NCI-H69 (cell line): Measurements from ENCODE around the gene SLC38A10.

Experiments used
- DNase-seq: peaks from one replicate; lab custom pipeline; 2025; lab: John Stamatoyannopoulos, UW

The SLC38A10 gene

DNA sequence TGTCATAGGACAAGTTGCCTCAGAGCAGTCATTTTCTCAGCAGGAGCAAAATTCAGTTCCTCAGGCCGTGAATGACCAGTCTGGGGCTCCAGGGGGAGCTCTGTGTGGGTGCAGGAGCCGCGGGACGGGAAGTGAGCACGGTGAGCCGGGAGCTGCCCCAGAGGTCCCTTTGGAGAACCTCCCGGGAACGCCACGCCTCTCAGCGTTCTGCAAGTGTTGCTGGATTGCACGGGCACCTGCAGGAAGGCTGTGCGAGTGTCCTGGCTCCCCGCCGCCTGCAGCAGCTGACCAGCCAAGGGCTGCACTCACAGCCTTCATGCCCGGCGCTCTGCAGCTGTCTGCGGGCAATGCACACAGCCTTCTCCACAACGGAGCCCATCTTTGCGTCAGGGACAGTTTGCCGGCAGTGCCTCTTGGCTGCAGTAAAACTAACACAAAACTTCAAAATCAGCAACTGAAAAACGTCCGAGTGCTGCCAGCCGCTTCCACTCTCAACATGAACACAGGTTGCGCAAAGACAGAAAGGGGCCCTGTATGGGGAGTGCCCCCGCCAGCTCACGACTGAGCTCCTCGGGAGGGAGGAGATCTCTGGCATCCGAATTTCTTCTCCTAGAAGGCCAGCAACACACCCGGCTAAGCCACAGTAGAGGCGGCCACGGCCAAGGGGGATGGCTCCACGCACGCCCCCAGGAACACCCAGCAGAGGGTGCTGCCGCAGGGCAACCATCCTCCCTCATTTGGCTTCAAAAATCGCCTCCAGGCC is 40.0 kb downstream of the SLC38A10 start:
- DNase-seq: peak; percentile 99

DNA sequence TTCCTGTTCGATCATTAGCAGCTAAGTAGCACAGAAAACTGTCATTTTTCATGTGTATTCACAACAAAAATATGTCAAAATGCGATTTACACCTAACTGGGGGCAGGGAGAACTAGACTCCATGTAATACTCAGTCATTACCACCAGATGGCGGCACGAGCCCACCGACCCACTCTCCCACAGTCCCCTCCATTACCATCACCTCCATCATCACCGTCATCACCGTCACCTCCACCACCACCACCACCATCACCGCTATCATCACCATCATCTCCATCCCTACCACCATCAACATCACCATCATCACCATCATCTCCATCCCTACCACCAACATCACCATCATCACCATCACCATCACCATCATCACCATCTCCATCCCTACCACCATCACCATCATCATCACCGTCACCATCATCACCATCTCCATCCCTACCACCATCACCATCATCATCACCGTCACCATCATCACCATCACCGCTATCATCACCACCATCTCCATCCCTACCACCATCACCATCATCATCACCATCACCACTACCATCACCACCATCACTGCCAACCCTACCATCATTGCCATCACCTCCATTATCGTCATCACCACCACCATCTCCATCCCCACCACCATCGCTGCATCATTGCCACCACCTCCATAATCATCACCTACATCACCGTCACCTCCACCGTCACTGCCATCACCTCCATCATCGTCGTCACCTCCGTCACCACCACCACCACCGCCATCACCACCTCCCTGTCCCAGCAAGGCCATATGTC is 41.6 kb downstream of the SLC38A10 start:
- DNase-seq: peak; percentile 61

DNA sequence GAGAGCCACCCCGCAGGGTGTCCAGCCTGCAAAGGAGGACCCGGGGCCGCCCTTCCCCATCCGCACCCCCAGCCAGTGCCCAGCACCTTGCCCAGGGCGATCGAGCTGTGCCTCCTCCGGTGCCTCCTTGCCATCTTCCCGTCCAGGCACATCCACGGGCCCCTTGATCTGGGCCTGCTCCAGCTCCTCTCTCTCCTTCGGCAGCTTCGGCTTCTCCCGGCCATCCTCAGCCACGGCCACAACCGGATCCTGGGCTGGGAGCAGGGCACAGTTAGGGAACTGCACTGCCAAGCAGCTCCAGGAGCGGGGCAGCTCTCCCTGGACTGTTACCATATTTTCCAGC is 42.1 kb downstream of the SLC38A10 start:
- peak; percentile 74 for DNase-seq

DNA sequence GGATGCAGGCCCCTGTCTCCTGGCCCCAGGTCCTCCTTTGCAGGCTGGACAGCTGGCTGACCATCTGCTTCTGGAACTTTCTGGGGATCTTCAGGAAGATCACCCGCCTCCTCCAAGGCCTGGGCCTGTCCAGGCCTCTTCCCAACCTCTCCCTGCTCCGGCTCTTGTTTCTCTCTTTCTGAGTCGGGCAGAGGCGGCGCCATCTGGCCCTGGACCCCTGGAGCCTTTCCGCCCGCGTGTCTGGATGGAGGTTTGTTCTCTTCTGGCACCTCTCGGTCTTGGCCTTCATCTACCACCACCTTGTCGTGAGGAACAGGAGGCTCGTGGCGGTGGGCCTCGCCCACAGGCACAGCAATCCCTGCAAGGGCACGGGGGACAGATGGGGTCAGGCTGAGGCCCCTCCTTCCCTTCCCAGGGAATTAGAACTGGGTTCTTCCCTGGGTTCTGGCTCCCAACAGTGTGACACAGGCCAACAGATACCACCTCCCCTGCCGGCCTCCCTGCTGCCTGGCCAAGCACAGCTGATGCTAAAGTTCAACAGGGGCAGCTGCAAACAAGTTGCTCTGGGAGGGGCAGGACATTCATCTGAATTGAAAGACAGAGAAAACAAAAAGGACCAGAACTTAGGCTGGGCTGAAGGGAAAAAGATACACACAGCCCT is 42.7 kb downstream of the SLC38A10 start:
- peak; percentile 92 for DNase-seq

DNA sequence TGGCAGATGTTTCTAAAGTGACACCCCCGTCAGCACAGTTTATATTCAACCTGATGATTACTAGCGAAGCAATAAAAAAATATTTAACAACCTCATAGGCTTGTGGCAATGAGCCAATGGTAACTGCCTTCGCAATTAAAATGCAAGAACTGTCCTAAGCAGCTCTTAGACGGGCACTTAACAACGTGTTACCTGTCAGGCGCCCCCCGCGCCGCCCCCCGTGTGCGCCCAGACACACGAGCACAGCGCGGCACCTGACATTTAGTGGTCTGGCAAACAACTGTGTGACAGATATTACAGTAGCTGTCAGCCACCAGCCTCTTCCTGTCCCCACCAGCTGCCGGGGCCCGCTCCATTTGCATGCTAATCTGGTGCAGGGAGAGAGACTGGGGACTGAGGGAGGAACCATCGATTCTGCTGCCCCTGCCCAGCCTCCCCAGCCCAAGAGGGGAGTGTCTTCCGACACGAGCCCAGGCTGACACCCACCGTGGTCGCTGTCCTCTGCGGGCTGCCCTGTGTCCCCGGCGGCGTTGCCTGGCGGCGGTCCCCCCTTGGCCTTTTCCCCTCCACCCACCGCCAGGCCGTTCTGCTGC is 43.3 kb downstream of the SLC38A10 start:
- peak; percentile 100 for DNase-seq

DNA sequence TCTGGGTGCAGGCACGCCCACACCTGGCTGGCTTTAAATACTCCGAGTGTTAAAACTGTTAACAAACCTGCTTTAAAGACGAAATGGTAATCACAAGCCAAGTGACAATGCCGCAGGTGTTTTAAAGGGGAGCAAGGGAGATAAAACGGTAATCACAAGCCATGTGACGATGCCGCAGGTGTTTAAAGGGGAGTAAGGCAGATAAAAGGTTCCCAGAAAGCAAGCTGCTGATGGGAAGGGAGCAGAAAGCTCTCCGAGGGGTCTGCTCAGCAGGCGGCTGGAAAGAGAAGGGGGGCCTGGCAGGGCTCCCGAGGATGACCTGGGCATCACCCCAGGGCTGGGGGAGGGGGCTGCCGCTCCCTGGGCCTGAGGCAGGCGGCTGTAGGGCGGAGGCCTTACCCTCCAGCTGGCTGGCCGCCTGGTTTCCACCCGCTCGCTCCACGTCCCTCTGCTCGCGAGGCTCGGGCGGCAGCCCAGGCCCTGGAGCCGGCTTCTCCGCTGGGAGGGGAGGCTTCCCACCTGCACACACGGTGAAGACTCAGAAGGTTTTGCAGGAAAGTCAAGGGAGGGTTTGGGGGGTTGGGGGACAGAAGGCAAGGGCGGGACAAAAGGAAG is 43.9 kb downstream of the SLC38A10 start:
- DNase-seq: peak; percentile 100

DNA sequence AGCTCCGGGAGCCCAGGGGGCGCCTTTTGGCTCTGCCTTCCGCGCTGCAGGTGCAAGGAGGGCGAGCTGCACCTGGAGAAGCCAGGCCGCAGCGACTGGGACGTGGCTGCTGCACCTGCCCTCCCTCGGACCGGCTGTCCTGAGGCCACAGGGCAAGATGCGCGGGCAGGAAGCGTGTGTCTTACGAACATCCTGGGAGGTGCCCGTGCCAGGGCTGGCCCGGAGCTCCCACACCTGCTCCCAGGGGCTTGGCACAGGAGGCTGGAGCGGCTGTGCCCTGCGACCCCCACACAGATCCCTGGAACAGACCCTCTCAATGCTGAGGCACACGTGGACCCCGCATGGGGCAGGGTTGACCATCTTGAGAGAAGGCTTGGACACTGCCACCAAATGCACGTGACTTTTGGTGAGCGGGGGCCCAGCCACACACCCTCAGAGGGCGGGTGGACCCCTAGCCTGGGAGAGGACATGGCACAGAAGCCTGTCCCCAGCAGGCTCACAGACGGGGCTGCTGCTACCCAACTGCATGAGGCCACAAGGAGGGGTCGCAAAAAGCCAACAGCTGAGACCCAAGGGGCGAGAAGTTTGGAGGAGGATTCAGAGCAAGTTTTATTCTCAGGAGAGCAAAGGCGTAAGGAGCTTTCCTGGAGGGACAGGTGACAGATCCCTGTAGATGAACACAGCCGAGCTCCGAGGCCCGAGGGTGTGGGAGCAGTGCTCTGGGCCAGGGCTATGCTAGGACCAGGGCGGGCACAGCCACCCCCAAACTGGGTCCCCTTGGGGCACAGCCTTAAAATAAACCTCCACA is 44.6 kb downstream of the SLC38A10 start:
- DNase-seq: peak; percentile 76

DNA sequence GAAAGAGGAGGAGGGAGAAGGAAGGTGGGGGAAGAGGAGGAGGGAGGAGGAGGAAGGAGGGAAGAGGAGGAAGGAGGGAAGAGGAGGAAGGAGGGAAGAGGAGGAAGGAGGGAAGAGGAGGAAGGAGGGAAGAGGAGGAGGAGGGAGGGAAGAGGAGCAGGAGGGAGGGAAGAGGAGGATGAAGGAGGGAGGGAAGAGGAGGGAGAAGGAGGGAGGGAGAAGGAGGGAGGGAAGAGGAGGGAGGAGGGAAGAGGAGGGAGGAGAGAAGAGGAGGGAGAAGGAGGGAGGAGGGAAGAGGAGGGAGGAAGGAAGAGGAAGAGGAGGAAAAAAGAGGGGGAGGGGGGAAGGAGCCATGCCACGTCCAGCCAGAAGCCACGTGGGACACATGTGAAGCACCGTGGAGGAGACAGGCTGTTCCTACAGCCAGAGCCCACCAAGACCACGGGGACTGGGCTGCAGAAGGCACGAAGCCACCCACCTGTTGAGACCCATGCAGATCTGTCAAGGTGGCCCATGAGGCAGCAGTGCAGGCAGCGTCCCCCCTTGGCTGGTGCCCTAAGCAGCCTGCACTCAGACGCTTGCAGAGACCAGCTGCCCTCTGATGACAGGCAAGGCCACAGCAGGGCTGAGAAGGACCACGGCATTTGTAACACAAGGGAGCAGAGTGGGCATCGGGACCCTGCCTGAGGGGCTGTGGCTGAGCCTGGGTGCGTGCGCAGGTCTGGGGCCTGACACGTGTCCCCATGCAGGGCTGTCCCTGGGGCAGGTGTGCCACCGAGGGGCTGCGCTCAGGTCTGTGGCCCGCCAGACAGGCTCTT is 45.7 kb downstream of the SLC38A10 start:
- peak; percentile 57 for DNase-seq

DNA sequence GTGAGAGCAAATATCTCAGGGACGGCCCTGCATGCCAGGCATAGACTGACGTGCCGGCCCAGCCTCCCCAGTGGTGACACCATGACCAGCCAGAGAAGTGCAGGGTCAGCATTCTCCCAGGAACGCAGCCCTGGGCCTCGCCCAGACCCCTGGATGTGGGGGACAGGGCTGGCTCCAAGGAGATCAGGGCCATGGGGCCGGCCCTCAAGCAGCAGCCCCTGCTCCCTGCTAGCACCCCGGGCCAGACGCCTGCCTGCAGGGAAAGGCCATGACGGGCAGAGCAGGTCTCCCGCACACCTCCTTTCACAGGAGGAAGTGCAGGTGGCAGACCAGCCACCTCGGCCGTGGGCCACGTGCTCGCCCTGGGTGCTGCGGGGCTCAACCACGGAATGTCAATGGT is 46.5 kb downstream of the SLC38A10 start:
- no peak for DNase-seq

DNA sequence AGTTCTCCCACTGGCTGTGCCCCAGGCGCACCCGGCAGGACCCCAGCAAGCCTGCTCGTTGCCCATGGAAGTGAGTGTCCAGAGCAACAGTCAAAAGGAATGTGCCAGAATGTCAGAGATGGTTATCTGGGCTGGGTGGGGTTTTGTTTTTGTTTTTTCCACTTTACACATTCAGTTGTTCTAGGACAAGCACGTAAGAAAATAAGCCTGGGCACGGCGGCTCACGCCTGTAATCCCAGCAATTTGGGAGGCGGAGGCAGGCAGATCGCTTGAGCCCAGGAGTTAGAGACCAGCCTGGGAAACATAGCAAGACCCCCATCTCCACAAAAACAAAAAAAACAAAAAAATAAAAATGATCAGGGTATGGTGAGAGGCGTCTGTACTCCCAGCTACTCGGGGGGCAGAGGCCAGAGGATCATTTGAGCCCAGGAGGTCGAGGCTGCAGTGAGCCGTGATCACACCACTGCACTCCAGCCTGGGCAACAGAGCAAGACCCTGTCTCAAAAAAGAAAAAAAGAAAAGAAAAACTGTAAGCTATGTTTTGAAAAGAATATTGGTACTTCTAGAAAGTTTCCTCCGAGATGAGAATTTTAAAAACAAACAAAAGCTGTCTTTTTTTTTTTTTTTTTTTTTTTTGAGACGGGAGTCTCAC is 47.6 kb downstream of the SLC38A10 start:
- no peak for DNase-seq

DNA sequence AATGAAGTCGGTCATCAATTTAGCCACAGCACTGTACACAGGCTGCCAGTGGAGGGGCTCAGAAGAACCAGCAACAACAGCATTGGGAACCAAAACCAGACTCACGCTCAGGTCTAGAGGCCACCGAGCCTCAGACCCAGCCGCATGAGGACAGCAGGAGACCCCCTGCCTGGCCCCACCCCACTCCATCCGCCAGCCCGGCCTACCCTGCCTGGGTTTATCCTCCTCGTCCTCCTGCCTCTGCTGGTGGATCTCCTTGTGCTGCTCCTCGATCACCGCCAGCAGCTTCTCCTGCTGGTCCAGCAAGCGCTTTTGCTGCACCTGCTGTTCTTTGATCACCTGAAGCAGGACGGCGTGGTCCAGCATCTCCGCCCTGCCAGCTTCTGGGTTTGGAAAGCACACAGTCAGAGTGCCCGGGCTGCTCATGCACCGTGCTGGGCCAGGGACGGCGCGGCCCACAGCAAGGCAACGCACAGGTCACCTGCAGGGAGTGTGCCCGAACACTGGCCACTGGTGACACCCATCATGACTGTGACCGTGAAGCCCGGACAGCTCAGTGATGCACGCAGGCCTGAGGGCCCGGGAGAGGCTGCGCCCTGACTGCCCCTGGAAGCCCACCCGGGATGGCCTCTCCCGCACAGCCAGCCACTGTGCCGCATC is 48.3 kb downstream of the SLC38A10 start:
- no peak for DNase-seq

DNA sequence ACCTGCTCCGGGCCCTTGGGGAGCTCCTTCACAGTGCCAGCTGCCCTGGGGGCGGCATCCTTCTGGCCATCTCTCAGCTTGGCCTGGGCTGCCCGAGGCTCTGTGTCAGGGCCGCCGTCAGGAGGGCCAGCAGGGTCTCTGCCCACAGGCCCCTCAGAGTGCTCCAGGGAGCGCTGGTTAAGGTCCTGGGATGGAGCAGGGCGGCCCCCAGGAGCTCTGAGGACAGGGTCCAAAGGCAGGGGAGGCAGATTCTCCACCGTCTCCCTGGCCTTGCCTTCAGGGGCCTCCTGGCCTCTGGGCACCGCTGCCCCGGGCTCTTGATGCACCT is 48.8 kb downstream of the SLC38A10 start:
- DNase-seq: no peak

DNA sequence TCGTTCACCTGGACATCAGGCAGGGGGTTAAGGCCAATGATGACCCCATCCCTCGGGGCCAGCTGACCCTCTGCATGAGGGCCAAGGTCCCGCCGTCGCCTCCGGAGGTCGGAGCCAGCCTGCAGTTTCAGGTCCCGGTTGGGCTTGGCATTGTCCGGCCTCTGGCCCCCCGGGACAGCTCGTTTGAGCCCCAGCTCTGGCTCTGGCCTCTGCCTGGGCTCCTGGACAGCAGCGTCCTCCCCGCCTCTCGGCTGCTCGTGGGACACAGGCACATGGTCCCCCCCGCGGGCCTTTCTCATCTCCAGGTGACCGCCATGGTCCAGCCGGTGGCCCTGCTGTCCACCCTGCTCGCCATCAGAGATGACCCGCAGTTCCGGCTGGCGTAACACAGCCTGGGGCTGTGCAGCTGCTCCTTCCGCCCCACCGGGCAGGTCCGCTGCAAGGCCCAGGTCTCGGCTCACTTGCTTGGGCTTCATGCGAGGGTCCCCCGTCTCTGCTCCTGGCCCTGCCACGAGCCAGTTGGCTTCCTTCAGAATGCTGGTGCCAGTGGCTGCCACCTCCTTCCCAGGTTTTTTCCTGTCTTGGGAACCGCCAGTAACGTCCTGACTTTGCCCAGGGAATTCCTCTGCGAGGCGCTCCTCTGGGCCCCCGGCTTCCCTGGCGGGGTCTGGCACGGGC is 49.3 kb downstream of the SLC38A10 start:
- DNase-seq: no peak

DNA sequence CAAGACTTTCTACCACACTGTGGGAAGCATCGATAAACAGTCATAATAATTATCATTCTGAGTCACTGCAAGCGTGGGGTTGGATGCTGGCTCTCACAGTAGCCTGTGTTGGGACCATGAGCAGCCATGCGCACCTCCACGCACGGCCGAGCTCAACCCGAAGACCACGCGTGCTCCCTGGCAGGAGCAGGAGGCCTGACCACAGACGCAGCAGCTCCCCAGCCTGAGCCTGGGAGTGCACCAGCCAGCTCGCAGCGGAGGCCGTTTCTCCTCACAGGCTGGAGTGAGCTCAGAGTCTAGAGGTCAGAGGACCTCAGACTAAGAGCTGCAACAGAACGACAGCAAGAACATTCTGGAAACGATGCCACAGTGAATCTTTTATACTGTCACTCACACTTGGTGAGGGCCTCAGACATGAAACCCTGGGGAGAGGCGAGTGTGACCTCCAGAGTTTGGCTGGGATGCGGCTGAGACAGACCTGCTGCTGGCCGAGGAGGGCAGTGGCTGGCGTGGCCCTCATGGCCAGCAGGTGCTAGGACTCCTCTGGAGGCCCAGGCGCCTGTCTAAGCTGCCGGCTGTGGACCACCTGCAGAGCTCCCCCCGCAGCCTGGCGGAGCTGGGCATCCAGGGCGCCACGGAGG is 50.0 kb downstream of the SLC38A10 start:
- no peak for DNase-seq

DNA sequence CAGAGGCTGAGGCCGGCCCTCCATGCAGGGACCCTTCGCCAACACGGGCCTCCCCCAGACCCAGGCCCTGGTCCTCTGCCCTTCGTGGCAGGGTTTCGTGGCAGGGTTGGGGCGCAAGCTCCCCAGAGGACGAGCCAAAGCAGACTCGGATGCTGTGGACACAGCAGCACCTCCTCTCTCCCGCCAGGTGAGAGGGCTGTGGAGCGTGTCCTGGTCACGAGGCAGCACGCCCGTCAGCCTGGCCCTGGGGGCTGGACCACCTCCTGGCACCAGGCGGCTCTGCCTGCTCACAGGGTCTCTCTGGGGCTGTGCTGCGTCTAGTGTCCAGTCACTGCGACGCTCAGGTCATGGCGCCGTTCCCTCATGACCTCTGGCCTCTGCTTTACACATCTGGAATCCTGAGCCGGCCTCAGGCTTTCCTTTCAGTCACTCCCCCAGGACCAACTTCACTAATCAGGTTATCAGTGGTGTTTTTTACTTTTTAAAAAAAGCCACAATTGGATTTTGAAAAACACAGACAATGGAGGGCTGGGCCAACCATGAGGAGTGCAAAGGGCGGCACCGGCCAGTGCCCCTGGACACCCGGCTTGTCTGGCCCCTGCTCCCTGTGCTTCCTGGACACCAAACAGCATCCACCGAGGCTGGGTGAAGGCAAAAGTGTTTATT is 50.6 kb downstream of the SLC38A10 start:
- no peak for DNase-seq

DNA sequence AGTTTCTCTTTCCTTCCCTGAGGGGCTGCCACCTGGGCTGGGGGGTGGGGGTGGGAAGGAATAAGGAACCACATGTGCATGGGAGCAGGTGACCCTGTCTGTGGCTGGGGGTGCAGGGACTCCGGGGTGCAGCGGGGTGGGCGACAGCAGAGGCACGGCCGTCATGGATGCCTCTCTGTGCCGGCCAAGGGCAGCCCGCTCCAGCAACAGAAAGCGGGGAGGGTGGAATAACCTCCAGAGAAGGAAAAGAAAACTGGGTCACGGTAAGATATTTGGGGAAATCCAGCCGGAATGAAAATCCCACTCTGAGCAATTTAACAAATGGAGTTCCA is 51.8 kb downstream of the SLC38A10 start:
- DNase-seq: no peak

DNA sequence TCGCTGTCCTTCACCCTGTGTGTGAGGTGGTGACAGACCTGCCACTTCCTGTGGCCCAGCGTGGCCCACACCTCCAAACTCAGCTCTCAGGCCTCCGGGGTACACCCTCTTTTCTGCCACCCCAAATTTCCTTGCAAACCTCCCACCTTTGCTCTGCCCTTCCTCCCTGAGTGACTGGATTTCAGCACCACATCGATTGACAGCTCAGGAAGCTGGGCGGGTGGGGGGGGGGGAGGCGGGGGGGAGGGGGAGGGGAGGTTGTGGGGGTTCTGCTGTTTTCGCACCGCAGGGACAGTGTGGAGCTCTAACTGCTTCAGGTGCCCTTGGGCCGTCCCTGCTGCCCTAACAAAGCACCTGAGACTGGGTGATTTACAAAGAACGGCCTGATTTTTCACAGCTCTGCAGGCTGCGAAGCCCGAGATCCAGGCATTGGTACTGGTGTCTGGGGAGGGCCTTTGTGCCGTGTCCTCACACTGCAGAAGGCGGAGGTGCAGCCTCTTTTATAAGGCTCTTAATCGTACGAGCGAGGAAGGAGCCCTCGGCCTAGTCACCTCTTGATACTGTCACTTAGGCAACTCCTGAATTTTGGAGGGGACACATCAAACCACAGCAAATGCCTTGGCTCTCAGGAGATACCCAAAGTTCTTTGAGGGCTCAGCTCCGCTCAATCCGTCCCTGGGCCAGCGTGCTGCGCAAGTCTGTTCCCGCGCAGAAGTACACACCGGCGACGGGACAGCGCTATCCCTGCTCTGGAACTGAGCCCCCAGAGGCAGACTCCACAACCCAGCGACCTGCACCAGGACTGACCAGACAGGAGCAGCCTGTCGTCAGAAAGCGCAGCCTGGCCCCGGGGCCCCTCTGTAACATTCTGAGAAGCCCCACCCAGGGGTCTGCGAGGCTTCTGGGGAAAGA is 52.4 kb downstream of the SLC38A10 start:
- DNase-seq: no peak
